Stimulated activated naive CD4-positive, alpha-beta T cell treated with Interleukin-2 at 50 U/mL for 16 hours (primary cell): ENCODE results near the gene CADPS2.

ENCODE experiments used
- DNase-seq: peaks from one replicate; lab custom pipeline; 2025; lab: John Stamatoyannopoulos, UW

CADPS2 gene

DNA sequence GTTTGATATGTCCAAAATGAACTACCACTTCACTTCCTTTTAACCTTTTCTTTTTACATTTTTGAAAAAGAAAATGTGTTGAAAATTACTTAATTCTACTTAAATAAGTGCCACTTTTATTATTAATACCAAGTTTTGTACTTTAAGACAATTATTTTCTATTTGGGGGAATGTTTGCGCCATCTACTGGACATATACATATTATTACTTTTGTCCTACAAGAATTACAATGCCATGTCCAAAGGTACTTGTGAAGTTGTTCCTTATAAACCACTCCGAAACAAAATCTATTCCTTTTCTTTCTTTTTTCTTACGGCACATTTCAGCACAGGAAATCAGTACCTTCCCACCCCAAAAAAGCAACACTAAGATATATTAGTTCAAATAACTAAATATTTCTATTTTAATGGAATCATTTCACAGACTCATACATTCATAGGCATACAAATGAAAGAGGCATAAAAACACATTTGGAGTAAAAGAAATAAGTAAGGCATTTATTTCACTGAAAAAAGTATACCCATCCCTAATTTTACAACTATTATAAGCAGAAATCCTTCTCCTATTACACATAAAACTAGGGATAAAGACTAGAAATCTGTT is 357.3 kb downstream of the CADPS2 start:
- DNase-seq: no peak

GRCh38 chr7:122525355-122525754 is 360.9 kb downstream of the CADPS2 start:
- no peak for DNase-seq

GRCh38 chr7:122521767-122522166 is 364.5 kb downstream of the CADPS2 start:
- no peak for DNase-seq

GRCh38 chr7:122520971-122521555 is 365.2 kb downstream of the CADPS2 start:
- DNase-seq: no peak

- no peak for DNase-seq
Observed at GRCh38 chr7:122518488-122518887, 367.8 kb downstream of the CADPS2 start.

- no peak for DNase-seq
Observed at GRCh38 chr7:122517576-122517975, 368.7 kb downstream of the CADPS2 start.

GRCh38 chr7:122515404-122515803 is 370.9 kb downstream of the CADPS2 start:
- no peak for DNase-seq

DNA sequence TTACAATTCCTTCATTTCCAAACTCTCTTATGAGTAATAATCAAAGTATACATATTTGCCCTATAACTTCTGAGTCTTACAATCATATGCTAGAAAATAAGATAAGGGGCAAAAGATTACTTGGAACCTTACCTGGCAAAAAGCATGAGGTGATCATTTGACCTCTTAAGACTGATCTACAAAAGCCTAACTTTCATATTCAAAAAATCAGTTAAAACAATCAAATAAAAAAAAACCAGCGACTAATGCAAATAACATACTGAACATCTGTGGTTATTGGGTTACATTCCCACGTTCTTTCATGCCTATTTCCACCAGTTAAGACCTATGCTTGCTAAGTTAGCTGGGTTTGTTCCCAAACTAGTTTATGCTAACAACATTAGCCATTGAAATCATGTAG is 375.0 kb downstream of the CADPS2 start:
- no peak for DNase-seq

DNA sequence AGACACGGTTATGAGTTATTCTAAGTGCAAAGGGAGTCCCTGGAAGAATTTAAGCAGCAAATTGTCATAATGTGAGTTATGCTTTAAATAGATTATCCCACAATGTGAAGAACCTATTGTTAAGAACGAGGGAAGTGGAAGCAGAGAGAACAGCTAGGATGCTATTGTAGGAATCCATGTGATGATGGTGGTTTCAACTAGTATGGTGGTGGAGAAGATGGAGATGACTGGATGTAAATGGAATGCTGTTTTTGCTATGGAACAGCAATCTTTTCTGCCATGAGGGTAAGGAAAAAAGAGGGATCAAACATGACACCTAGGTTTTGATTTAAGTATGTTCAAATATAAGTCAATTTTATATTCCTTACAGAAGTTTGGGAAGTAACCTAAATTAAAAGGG is 378.7 kb downstream of the CADPS2 start:
- DNase-seq: no peak

- no peak for DNase-seq
Observed at GRCh38 chr7:122492007-122492406, 394.3 kb downstream of the CADPS2 start.

- DNase-seq: no peak
Observed at GRCh38 chr7:122488241-122488640, 398.0 kb downstream of the CADPS2 start.

DNA sequence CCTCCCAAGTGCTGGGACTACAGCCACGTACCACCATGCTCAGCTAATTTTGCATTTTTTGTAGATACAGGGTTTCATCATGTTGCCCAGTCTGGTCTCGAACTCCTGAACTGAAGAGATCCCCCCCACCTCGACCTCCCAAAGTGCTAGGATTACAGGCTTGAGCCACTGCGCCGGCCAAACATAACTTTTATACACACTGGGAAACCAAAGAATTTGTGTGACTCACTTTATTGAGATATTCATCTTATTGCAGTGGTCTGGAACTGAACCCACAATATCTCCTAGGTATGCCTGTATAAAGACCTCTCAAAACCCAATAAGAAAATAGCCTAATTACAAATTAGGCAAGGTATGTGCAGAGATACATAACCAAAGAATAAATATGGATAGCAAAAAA is 399.1 kb downstream of the CADPS2 start:
- DNase-seq: no peak

- no peak for DNase-seq
Observed at GRCh38 chr7:122485856-122486255, 400.4 kb downstream of the CADPS2 start.

DNA sequence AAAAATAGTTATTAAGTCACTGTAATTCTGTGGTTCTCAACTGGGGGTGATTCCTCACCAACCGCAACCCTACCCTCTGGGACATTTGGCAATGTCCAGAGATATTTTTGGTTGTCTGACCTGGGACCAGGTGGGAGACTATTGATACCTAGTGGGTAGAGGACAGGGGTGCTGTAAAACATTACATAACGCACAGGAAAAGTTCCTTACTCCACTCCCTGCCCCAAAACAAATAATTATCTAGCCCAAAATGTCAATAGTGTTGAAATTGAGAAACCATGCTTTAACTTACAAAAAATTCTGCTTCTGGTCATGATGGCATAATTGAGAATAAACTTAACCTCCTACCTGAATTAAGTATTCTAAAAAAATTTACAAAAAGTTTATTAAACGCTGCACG is 404.0 kb downstream of the CADPS2 start:
- no peak for DNase-seq

- DNase-seq: no peak
Observed at GRCh38 chr7:122470859-122471258, 415.4 kb downstream of the CADPS2 start.

GRCh38 chr7:122468945-122469344 is 417.3 kb downstream of the CADPS2 start:
- no peak for DNase-seq

DNA sequence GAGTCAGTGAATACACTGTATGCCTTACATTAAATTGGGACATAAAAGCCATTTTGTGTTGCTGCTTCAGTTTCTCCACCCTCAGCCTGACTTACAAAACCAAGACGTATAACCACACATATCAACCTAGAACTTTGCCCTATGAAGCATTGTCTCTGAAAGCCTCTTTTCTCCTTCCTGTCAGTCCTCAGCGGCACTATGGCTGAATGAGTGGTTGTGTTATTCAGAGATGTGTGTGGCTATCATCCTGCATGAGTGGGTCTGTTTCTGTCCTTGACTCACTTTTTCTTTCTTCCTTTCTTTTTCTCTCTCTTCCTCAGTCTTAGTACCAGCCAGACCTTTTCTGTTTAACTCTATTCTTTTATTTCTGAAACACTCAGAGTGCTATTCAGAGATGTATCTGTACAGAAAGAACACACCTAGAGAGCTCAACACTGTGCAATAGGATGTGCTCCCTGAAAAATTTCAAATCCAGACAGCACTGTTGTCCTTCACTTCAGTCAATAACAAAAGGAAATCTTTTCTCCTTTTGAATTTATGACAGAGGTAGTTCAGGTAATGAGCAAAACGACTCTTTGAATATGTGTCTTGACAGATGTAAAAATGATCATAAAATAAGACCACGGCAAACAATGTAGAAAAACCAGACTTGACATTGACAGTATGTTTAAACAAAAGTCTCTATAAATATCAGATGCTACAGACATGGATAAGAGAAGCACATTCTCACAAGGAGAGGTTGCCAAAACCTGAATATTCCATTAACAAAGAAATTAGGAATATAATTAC is 418.4 kb downstream of the CADPS2 start:
- no peak for DNase-seq

- DNase-seq: no peak
Observed at GRCh38 chr7:122465296-122465695, 421.0 kb downstream of the CADPS2 start.

GRCh38 chr7:122463631-122464030 is 422.6 kb downstream of the CADPS2 start:
- DNase-seq: no peak

DNA sequence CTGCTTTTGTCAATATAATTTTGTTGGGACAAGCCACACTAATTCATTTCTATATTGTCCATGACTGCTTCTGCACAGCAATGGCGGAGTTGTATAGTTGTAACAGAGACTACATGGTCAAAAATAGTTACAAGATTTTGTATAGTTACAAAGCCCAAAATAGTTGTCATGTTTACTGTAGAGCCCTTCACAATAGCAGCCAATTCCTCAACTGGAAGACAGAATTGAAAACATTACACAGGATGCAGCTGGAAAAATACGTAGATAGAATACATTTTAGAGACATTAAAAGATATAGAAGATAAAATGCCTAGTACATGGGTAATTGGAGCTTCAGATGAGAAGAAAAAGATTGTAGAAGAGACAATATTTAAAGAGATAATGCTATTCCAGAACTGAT is 425.3 kb downstream of the CADPS2 start:
- no peak for DNase-seq

GRCh38 chr7:122457969-122458368 is 428.3 kb downstream of the CADPS2 start:
- no peak for DNase-seq

- no peak for DNase-seq
Observed at GRCh38 chr7:122457325-122457724, 428.9 kb downstream of the CADPS2 start.

- no peak for DNase-seq
Observed at GRCh38 chr7:122454776-122455507, 431.3 kb downstream of the CADPS2 start.
